GM21423 (cell line): ENCODE results near the gene ENTPD8.

ENCODE experiments used
- ATAC-seq: cut with Tn5 transposase; IDR thresholded peaks from one replicate; pipeline ENCODE4 v1.9.1; 2021; ENCODE audit warnings: mild to moderate bottlenecking, moderate library complexity; ENCODE audit not compliant: unreplicated experiment

The ENTPD8 gene

GRCh38 chr9:137447722-137448601 lies 6.8 kb upstream of the ENTPD8 start:
- no peak for ATAC-seq

DNA sequence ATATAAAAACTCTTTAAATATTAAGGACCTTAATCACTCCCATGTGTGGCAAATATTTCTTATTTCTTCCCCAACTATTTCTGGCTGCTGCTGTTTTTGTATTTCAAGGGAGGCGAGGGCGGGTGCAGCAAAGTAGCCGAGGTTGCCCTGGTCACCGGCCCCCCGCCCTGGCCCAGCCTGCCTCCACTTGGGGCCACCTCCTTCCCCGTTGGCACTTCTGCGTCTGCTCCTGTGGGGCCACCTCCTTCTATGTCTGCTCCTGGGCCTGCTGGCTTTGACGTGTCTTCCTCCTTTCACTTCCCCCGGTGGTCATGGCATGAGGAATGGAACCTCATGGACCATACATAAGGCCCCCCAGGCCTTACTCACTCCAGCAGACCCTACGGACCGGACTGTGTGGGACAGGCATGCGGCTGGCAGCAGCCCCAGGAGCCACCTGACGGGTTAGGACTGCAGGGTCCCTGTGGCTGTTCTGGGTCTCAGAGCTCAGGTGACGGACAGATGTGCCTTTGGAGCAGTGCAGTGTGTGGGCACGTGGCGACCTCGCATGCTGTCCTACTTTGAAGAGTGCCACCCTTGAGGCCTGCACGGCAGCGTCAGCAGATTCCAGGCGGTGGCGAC lies 5.8 kb upstream of the ENTPD8 start:
- ATAC-seq = no peak

DNA sequence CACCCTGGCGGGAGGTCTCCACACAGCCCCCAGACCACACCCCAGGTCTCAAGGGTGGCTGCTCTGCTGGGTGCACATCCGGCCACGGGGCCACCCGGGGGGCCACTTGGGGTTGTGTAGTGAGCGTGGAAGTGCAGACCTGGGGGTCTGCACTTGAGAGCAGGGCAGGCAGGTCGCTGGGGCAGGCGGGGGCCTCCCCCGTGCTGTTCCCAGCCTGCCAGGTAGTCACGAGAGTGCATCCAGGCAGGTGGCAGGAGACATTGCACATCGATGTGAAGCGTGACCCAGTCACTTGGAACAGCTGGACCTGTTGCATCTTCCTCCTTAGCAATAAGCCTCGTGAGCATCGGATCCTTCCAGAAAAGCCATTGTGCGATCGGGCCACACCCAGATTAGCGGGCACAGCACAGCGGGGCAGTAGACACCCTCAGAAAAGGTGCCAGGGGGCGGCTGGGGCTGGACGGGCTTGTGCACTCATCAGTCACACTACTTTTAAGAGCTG lies 4.8 kb upstream of the ENTPD8 start:
- no peak for ATAC-seq

DNA sequence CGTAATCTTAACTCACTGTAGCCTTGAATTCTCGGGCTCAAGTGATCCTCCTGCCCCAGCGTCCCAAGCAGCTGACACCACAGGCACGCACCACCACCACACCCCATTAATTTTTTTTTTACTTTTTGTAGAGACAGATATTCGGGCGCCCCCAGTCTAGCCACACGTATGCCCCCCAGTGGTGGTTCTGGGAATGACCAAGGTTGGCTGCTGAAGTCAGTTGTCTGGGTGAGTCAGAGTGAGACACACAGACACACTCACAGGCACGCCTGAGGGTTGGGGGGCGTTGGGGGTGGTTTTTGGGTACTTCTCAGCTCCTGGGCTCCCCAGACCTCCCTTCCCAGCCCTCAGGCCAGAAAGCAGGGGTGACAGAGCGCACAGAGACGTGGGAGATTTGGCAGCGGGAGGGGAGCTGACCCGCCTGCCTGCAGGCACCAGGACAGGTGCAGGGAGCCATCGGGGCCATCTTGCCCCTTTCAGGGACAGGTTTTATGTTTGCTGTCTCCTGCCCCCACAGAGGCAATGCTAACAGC lies 4.2 kb upstream of the ENTPD8 start:
- ATAC-seq = peak; percentile 70

- no peak for ATAC-seq
Observed at GRCh38 chr9:137444106-137444790, 3.1 kb upstream of the ENTPD8 start.

DNA sequence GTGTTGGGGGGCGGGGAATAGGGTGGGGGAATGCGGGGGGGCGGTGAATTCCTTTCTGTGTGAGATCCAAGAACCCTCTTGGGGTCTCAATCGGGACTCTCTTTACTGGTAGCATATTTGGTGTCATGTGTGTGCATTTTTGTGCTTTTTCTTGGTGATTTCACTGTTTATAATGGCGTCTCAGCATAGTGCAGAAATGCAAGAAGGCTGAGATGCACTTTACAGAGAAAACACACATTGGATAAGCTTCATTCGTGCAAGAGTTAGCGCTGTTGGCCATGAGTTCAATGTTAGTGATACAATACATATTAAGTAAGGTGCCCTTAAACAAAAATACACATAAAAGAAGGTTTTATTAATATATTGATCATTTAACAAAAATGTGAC lies 771 bp upstream of the ENTPD8 start:
- no peak for ATAC-seq

DNA sequence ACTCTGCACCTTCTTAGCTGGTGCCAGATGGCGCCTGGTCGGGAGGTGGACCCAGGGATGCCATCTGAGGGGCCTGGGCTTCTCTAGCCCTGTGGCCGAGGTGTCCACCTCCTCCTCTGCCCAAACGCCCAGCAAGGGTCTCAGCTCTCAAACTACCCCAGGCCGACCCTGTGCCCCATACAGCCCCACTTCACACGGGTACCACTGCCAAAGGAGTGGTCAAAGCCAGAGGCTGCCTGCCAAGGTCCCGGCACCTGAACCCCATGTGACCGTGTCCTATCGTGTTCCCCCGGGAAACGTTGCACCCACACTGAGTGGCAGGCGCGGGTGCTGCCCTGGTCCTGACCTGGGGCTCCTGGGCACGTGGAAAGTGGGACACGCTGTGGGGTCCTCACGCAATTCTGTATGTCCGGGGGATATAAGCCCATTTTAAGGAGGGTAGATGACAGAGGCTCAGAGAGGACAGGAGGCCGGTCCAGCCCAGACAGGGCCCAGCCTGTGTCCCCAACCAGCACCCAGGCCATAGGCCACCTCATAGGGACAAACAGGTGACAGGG lies 1.9 kb downstream of the ENTPD8 start:
- no peak for ATAC-seq

GRCh38 chr9:137438591-137439157 lies 2.5 kb downstream of the ENTPD8 start:
- no peak for ATAC-seq

- ATAC-seq = no peak
Observed at GRCh38 chr9:137437691-137438590, 3.2 kb downstream of the ENTPD8 start.

DNA sequence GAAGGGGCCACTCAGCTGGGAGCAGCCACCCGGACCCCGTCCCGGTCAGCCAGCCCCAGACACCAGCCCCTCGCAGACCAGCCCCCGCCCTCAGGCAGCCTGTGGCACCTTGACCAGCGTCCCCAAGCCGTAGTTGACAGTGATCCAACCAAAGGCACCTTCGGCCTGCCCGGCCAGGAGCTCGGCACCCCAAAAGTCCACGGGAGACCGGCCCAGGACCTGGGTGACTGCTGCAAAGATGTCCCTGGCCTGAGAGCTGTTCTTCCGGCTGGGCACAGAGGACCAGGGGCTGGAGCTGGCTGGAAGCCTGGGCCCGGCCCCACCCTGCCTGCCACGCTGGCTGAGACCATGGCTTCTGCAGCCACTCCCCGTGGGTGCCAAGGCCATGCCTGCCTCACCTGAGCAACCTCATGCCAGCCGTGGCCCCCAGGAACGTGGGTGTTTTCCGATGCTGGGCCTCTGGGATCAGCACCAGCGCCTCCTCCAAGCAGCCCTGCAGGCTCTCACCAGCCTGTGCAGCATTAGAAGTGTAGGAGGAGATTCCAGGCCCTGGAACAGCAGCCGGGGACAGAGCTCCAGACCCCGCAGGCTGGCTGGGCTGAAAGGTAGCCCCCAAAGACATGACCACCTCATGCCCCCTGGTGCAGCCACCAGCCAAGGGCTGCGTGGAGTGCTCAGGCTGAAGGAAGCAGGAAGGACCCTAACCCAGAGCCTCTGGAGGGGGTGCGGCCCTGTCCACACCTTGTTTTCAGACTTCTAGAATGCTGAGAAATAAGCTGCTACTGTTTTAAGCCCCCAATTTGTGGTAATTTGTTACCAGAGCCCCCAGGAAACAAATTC lies 4.2 kb downstream of the ENTPD8 start:
- ATAC-seq = no peak

- no peak for ATAC-seq
Observed at GRCh38 chr9:137435980-137436760, 5.0 kb downstream of the ENTPD8 start.

DNA sequence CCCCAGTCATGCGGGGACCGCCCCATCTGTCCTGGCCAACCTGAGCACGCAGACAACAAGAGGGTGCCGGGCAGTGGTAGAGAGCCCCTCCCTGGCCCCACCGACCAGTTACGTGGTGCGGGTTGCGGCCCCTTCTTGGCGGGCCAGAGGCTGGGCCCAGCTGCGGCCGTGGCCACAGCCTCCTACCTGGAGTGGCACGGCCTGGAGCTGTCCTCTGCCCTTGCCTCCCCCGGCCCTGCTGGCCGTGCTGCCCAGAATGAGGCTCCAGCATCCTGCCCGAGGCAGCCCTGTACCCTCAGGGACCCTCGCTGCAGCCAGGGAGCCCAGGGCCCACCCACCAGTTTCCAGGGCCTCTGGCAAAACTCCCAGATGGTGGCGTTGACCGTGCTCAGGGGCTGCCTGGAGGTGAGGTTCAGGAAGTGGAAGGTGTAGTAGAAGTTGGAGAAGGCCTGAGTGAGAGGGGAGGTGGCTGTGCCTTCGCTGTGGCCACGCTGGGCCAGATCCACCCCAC lies 5.7 kb downstream of the ENTPD8 start:
- no peak for ATAC-seq

DNA sequence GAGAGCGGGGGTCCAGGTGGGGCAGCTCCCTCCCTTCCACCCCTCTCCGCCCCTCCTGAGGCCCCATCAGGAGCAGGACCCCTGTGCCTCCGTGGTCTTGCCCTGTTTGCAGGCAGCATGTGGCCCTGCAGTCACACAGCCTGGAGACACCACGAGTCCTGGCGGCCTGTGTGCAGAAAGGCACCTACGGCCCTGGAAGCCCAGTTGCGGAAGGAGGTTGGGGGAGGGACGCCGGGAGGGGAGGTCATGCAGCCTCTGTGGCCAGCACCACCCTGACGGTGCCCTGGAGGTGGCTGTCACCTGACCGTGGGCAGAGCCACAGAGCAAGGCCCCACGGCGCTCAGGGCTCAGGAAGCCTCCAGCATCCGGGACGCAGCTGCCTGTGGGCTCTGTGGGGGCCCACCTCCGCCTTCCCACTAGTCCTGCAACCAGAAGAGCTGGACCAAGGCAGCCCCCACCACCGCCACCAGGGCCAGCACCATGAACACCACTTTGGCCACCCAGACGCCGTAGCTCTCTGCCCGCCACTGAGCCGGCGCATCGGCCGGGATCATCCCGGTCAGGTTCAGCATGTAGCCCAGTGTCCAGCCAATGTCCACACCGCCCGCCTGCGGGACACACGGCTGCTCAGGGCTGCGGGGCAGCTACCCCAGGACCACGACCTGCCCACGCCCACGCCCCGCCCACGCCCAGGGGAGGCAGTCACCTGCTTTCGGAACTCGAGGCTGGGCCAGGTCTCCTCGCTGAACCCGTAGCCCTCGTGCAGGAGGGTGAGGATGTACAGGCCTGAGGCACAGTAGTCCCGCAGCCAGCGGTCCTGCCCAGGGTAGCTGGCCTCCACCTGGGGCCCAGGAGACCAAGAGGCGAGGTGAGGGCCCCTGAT lies 6.4 kb downstream of the ENTPD8 start:
- ATAC-seq = no peak

- no peak for ATAC-seq
Observed at GRCh38 chr9:137433916-137434431, 7.2 kb downstream of the ENTPD8 start.

GRCh38 chr9:137433349-137433915 lies 7.7 kb downstream of the ENTPD8 start:
- ATAC-seq = no peak

DNA sequence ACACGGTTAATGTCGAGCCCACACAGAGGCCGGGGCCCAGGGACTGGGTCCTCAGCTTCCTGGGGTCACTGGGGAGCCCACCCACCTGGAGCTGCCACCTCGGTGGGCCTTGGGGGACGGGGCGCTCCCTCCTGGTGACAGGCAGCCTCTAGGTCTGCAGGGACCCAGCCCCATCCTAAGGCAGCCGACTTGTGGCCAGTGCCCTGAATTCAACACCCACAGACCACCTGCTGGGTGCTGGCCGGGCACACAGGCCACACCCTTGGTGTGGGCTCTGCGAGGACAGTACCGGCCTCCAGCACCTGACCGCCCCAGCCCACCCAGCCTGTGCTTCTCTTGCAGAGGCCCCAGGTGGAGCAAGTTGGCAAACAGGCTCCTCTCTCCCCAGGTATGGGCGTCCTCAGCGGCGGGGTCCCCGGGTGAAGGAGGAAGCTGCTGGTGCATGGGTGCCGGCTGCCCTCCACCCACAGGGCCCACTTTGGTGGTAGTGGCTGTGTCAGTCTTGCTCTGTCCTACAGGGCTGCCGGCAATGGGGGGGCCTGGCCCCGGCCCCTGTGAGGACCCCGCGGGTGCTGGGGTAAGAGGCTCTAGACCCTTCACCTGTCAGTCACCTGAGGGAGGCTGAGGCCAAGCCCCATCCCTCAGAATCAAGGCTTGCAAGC lies 8.3 kb downstream of the ENTPD8 start:
- no peak for ATAC-seq
